ENCODE data around the gene LAD1. TPM values are rescaled to one million over a fixed set of nuclear protein-coding genes. Genes with fewer than 3 reads are reported as not detected.

The LAD1 gene
- polyA plus RNA-seq, 1 donor from 2014 or later, result not detected

- no peak overlapping the region for H3K4me2 ChIP-seq (ENCODE audit: low read length)
- no peaks in the 10 kb centered on the region for H3K79me2 ChIP-seq (replicated peaks; ENCODE audit: insufficient read depth, low read length)
- no peaks in the 10 kb centered on the region for H3K36me3 ChIP-seq (ENCODE audit: insufficient read depth, low read length)
- H3K9ac ChIP-seq (ENCODE audit: low read length), result no peak overlapping the region
- no peaks in the 10 kb centered on the region for H3K9me3 ChIP-seq (ENCODE audit: low read length)
- TF ChIP-seq EZH2 (IDR thresholded peaks at IDR 0.05; ENCODE audit: borderline replicate concordance, insufficient read depth, low read length, poor library complexity, severe bottlenecking) (no peak), POLR2AphosphoS5 (IDR thresholded peaks at IDR 0.05) (no peak), REST (IDR thresholded peaks at IDR 0.05; ENCODE audit: borderline replicate concordance) (no peak), TAF1 (IDR thresholded peaks at IDR 0.05; ENCODE audit: low read depth) (no peak), EP300 (conservative IDR thresholded peaks at IDR 0.05; ENCODE audit: poor library complexity, severe bottlenecking) (no peak), RAD21 (conservative IDR thresholded peaks at IDR 0.05) (no peak), SMC3 (conservative IDR thresholded peaks at IDR 0.05; ENCODE audit: poor library complexity) (no peak), MXI1 (conservative IDR thresholded peaks at IDR 0.05; ENCODE audit: poor library complexity, severe bottlenecking) (no peak), CTCF (IDR thresholded peaks at IDR 0.05; ENCODE audit: poor library complexity, severe bottlenecking) (no peak)
- no peak overlapping the region for H3K27ac ChIP-seq (ENCODE audit: low read length)
- no peaks in the 10 kb centered on the region for H3F3A ChIP-seq (ENCODE audit: insufficient read depth, low read length, poor library complexity, severe bottlenecking)
- H3K9me2 ChIP-seq (ENCODE audit: insufficient read depth, low read length), result no peaks in the 10 kb centered on the region
- H3K27me3 ChIP-seq (ENCODE audit: insufficient read depth, low read depth, low read length), result no peaks in the 10 kb centered on the region
- no peak overlapping the region for H3K4me3 ChIP-seq (ENCODE audit: low read length)
- no peaks in the 10 kb centered on the region for H4K20me1 ChIP-seq (ENCODE audit: insufficient read depth)
- no peak overlapping the region for H2AFZ ChIP-seq (ENCODE audit: low read depth, low read length)
These were observed 62.2 kb downstream of the LAD1 start for GRCh38 chr1:201336711-201337450.

GRCh38 chr1:201335901-201336300 lies 63.2 kb downstream of the LAD1 start:
- no peak overlapping the region for H3K9ac ChIP-seq (ENCODE audit: low read length)
- no peak overlapping the region for H3K4me2 ChIP-seq (ENCODE audit: low read length)
- no peaks in the 10 kb centered on the region for H4K20me1 ChIP-seq (ENCODE audit: insufficient read depth)
- H2AFZ ChIP-seq (ENCODE audit: low read depth, low read length), result no peak overlapping the region
- H3K27me3 ChIP-seq (ENCODE audit: insufficient read depth, low read depth, low read length), result no peaks in the 10 kb centered on the region
- TF ChIP-seq TAF1 (IDR thresholded peaks at IDR 0.05; ENCODE audit: low read depth), result no peak
- no peak for TF ChIP-seq MXI1 (conservative IDR thresholded peaks at IDR 0.05; ENCODE audit: poor library complexity, severe bottlenecking)
- H3F3A ChIP-seq (ENCODE audit: insufficient read depth, low read length, poor library complexity, severe bottlenecking), result no peaks in the 10 kb centered on the region
- no peaks in the 10 kb centered on the region for H3K9me2 ChIP-seq (ENCODE audit: insufficient read depth, low read length)
- no peaks in the 10 kb centered on the region for H3K9me3 ChIP-seq (ENCODE audit: low read length)
- H3K27ac ChIP-seq (ENCODE audit: low read length), result no peak overlapping the region
- H3K79me2 ChIP-seq (replicated peaks; ENCODE audit: insufficient read depth, low read length), result no peaks in the 10 kb centered on the region
- H3K4me3 ChIP-seq (ENCODE audit: low read length), result no peak overlapping the region
- H3K36me3 ChIP-seq (ENCODE audit: insufficient read depth, low read length), result no peaks in the 10 kb centered on the region

Data from neural cell (in vitro differentiated cells).